ENCODE data around the gene VGLL3. TPM values are rescaled to one million over a fixed set of nuclear protein-coding genes. Genes with fewer than 3 reads are reported as not detected.

The VGLL3 gene
- total and polyA plus RNA-seq, 3 donors from 2014 or later = 8.3 to 27.6 (median 14.3) TPM

DNA sequence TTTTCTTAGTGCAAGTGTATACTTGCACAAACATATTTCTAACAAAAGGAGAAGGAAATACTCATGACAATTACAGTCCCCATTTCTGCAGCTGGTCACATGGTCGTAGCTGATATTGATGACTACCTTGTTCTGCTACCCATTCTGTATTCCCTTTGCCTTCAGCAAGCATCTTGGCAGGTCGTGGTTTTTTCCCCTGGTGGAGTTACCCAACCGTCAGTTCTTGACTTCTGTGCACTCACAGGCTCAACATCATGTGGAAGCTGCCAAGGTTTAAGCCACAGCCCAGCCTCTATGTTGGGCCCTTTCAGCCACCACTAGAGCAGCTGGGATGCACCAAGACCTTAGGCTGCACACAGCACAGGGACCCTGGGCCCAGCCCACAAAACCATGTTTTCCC is 56.1 kb downstream of the VGLL3 start:
- no peak for DNase-seq
- intact Hi-C loops (cut with DNase I; ENCODE audit: low total_unique reads) = no loop called here
- H3K36me3 ChIP-seq (ENCODE audit: low read depth, missing control alignments) = no peaks in the 10 kb centered on the region
- peaks cover 14% of the 10 kb centered on the region for H3K4me1 ChIP-seq
- H3K9me3 ChIP-seq = no peaks in the 10 kb centered on the region
- 82 to 86% methylated on average over 3 of the region's 3 CpGs for WGBS, 2 donors
- H3K4me3 ChIP-seq = no peak overlapping the region
- no peaks in the 10 kb centered on the region for H3K27me3 ChIP-seq
- TF ChIP-seq CTCF (IDR thresholded peaks at IDR 0.05) (no peak), POLR2A (IDR thresholded peaks at IDR 0.05) (no peak)
- H3K27ac ChIP-seq = no peak overlapping the region

- H3K27ac ChIP-seq = no peak overlapping the region
- no peaks in the 10 kb centered on the region for H3K36me3 ChIP-seq (ENCODE audit: low read depth, missing control alignments)
- DNase-seq = no peak
- WGBS, 2 donors = 58 to 87% methylated on average over 3 of the region's 3 CpGs
- TF ChIP-seq CTCF (IDR thresholded peaks at IDR 0.05) = no peak
- no peak for TF ChIP-seq POLR2A (IDR thresholded peaks at IDR 0.05)
- H3K4me1 ChIP-seq = no peaks in the 10 kb centered on the region
- no peaks in the 10 kb centered on the region for H3K27me3 ChIP-seq
- no peak overlapping the region for H3K4me3 ChIP-seq
- intact Hi-C loops (cut with DNase I; ENCODE audit: low total_unique reads) = no loop called here
- H3K9me3 ChIP-seq = no peaks in the 10 kb centered on the region
These were observed 60.1 kb downstream of the VGLL3 start for GRCh38 chr3:86930831-86931230.

DNA sequence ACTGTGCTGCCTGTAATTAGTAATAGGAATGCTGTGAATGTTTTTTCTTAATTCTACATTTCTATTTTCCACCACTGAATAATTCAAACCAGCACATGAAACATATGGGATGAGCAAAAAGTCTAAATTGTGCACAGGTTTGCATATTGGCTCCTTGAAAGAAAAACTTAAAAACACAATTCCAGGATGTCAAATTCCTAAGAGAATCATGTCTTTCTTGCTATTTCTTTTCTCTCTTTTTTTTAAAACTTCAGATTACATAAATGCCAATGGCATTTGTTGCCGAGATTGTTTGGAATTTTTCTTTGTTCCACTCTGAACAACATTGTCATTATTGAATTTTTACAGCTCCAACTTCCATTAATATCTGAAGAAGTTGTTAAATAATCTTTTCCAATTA is 60.8 kb downstream of the VGLL3 start:
- Histone ChIP-seq H3K9me3 (no peaks in the 10 kb centered on the region), H3K4me1 (no peaks in the 10 kb centered on the region), H3K36me3 (ENCODE audit: low read depth, missing control alignments) (no peaks in the 10 kb centered on the region), H3K27me3 (no peaks in the 10 kb centered on the region), H3K27ac (no peak overlapping the region), H3K4me3 (no peak overlapping the region)
- 47 to 48% methylated on average over 1 of the region's 1 CpG for WGBS, 2 donors
- DNase-seq = no peak
- intact Hi-C loops (cut with DNase I; ENCODE audit: low total_unique reads) = no loop called here
- no peak for TF ChIP-seq POLR2A (IDR thresholded peaks at IDR 0.05)
- TF ChIP-seq CTCF (IDR thresholded peaks at IDR 0.05) = no peak

GRCh38 chr3:86929046-86929445 is 61.9 kb downstream of the VGLL3 start:
- 96% methylated on average over 7 of the region's 7 CpGs for WGBS, 2 donors
- Histone ChIP-seq H3K27me3 (no peaks in the 10 kb centered on the region), H3K4me3 (no peak overlapping the region), H3K36me3 (ENCODE audit: low read depth, missing control alignments) (no peaks in the 10 kb centered on the region), H3K27ac (no peak overlapping the region), H3K9me3 (no peaks in the 10 kb centered on the region), H3K4me1 (no peaks in the 10 kb centered on the region)
- no peak for TF ChIP-seq POLR2A (IDR thresholded peaks at IDR 0.05)
- TF ChIP-seq CTCF (IDR thresholded peaks at IDR 0.05) = no peak
- no peak for DNase-seq
- intact Hi-C loops (cut with DNase I; ENCODE audit: low total_unique reads) = no loop called here

- no peak for DNase-seq
- Histone ChIP-seq H3K4me3 (no peak overlapping the region), H3K27me3 (no peaks in the 10 kb centered on the region), H3K9me3 (no peaks in the 10 kb centered on the region), H3K27ac (no peak overlapping the region), H3K4me1 (no peaks in the 10 kb centered on the region), H3K36me3 (ENCODE audit: low read depth, missing control alignments) (no peaks in the 10 kb centered on the region)
- no peak for TF ChIP-seq POLR2A (IDR thresholded peaks at IDR 0.05)
- TF ChIP-seq CTCF (IDR thresholded peaks at IDR 0.05) = no peak
- WGBS, 2 donors = 54 to 68% methylated on average over 3 of the region's 3 CpGs
- intact Hi-C loops (cut with DNase I; ENCODE audit: low total_unique reads) = no loop called here
These were observed 67.9 kb downstream of the VGLL3 start for GRCh38 chr3:86923071-86923491.
